HepG2 (cell line): ENCODE results near the gene MYO1G. TPM values are rescaled to one million over a fixed set of nuclear protein-coding genes. Genes with fewer than 3 reads are reported as not detected.
A peak's percentile ranks its signal among the peaks of the same experiment; 100 is the strongest.

Experiments used
- BHLHE40 ChIP-seq: IDR thresholded peaks from 2 replicates; pipeline ENCODE4 v1.6.1; 2011; ENCODE audit warnings: low read length, improper control_type of control experiment
- BRF2 ChIP-seq: sonication (generic); formaldehyde crosslinking; IDR thresholded peaks from 2 replicates; pipeline ENCODE4 v1.8.1; 2022; ENCODE audit warnings: mild to moderate bottlenecking, missing genetic modification reagents
- CEBPB ChIP-seq: IDR thresholded peaks from 2 replicates; pipeline ENCODE4 v1.6.1; 2011; ENCODE audit warnings: low read depth, low read length, improper control_type of control experiment, borderline replicate concordance
- ELF1 ChIP-seq: sonication (generic); formaldehyde crosslinking; IDR thresholded peaks from 2 replicates; pipeline ENCODE4 v1.4.0; 2020; ENCODE audit warnings: missing genetic modification reagents
- FOSL2 ChIP-seq: sonication (generic); formaldehyde crosslinking; IDR thresholded peaks from 2 replicates; pipeline ENCODE4 v1.4.0; 2020; ENCODE audit warnings: missing genetic modification reagents
- HOXA5 ChIP-seq: sonication (generic); formaldehyde crosslinking; IDR thresholded peaks from 2 replicates; pipeline ENCODE4 v1.4.0; 2020; ENCODE audit warnings: missing genetic modification reagents
- KDM2A ChIP-seq: sonication (generic); formaldehyde crosslinking; IDR thresholded peaks from 2 replicates; pipeline ENCODE4 v1.4.0; 2020; ENCODE audit warnings: low read depth, missing genetic modification reagents, borderline replicate concordance
- KLF16 ChIP-seq, 2 experiments: sonication (generic) in 1 of 2; formaldehyde crosslinking in 1 of 2; IDR thresholded peaks; 2 replicates each; pipeline versions ENCODE4 v1.6.1 to v1.8.0; 2016 to 2023; ENCODE audit warnings: missing genetic modification reagents in 2 of 2, missing compliant biosample characterization in 1 of 2
- NR0B2 ChIP-seq: sonication (generic); formaldehyde crosslinking; IDR thresholded peaks from 2 replicates; pipeline ENCODE4 v1.4.0; 2020; ENCODE audit warnings: mild to moderate bottlenecking, missing genetic modification reagents
- RCOR2 ChIP-seq: IDR thresholded peaks from 2 replicates; pipeline ENCODE4 v1.6.1; 2016; ENCODE audit warnings: missing biosample characterization, missing genetic modification reagents
- SETDB1 ChIP-seq: sonication (generic); formaldehyde crosslinking; IDR thresholded peaks from 2 replicates; pipeline ENCODE4 v1.5.1; 2020; ENCODE audit warnings: missing genetic modification reagents, mild to moderate bottlenecking, borderline replicate concordance
- SP5 ChIP-seq: IDR thresholded peaks from 2 replicates; pipeline ENCODE4 v1.6.1; 2016; ENCODE audit warnings: low read depth, borderline replicate concordance
- TEF ChIP-seq: sonication (generic); formaldehyde crosslinking; IDR thresholded peaks from 2 replicates; pipeline ENCODE4 v1.5.0; 2020; ENCODE audit warnings: missing genetic modification reagents
- U2AF2 ChIP-seq: fragments of 200-400 bp; formaldehyde crosslinking; IDR thresholded peaks from 2 replicates; pipeline ENCODE4 v1.6.1; 2017; ENCODE audit warnings: low read depth, mild to moderate bottlenecking, low read length
- ZFP90 ChIP-seq: sonication (generic); formaldehyde crosslinking; IDR thresholded peaks from 2 replicates; pipeline ENCODE4 v1.8.0; 2022; ENCODE audit warnings: missing genetic modification reagents, mild to moderate bottlenecking, inconsistent platforms, borderline replicate concordance
- ZHX2 ChIP-seq, 2 experiments: sonication (generic) in 1 of 2; formaldehyde crosslinking in 1 of 2; IDR thresholded peaks; 2 replicates each; pipeline versions ENCODE4 v1.6.1 to v1.9.0; 2014 to 2022; ENCODE audit warnings: antibody characterized with exemption in 1 of 2, borderline replicate concordance in 1 of 2, inconsistent platforms in 1 of 2, low read depth in 1 of 2, missing genetic modification reagents in 1 of 2
- ZNF225 ChIP-seq: sonication (generic); formaldehyde crosslinking; IDR thresholded peaks from 2 replicates; pipeline ENCODE4 v1.4.0; 2020; ENCODE audit warnings: mild to moderate bottlenecking, missing genetic modification reagents
- ZNF451 ChIP-seq: sonication (generic); formaldehyde crosslinking; IDR thresholded peaks from 2 replicates; pipeline ENCODE4 v1.5.0; 2020; ENCODE audit warnings: mild to moderate bottlenecking, missing genetic modification reagents
- ZNF567 ChIP-seq: sonication (generic); formaldehyde crosslinking; IDR thresholded peaks from 2 replicates; pipeline ENCODE4 v1.8.1; 2023; ENCODE audit warnings: mild to moderate bottlenecking, missing genetic modification reagents, borderline replicate concordance
- ZNF644 ChIP-seq: IDR thresholded peaks from 2 replicates; pipeline ENCODE4 v1.6.1; 2016; ENCODE audit warnings: low read depth
- polyA plus RNA-seq, 8 experiments: library from polyadenylated mRNA; depleted of rRNA in 3 of 8; stranded (reverse) in 7 of 8; unstranded in 1 of 8; fragments of >200 nt; fragmentation: Illumina TruSeq in 4 of 8; extraction: Trizol in 4 of 8; gene quantifications; 2 replicates each; pipeline versions ENCODE4 v1.2.1 to v1.2.3, GENCODE V29; 2011 to 2016; ENCODE audit warnings: low read depth in 4 of 8, missing spikeins in 1 of 8, mixed read lengths in 1 of 8; ENCODE audit not compliant: insufficient read depth in 1 of 8
- total RNA-seq, 5 experiments: library from RNA; depleted of rRNA; stranded (reverse); fragments of >200 nt; fragmentation: Illumina TruSeq; extraction: Trizol; gene quantifications; 2 replicates each; pipeline ENCODE4 v1.2.3, GENCODE V29; 2016; ENCODE audit warnings: low read depth in 1 of 5

The MYO1G gene
- total and polyA plus RNA-seq, 2 of the 13 experiments (the other 11 are each of a cell fraction or from before 2014, with no cell fraction given) = 0.29 to 1.1 TPM

- no peak for TF ChIP-seq ZHX2 (IDR thresholded peaks at IDR 0.05; ENCODE audit: low read depth)
- no peak for TF ChIP-seq ZHX2 (CRISPR knock-in tag; IDR thresholded peaks at IDR 0.05; ENCODE audit: borderline replicate concordance)
- TF ChIP-seq SP5 = no peak
- 0 out of 2 replicates have a peak, but pooled peaks have one; percentile 27 for TF ChIP-seq ZNF644 (CRISPR knock-in tag)
- TF ChIP-seq KDM2A = peak; percentile 64
- no peak for TF ChIP-seq U2AF2
- no peak for TF ChIP-seq FOSL2 (CRISPR knock-in tag)
- peak; percentile 61; the same call in 1 of the 2 replicates for TF ChIP-seq NR0B2 (CRISPR knock-in tag)
- no peak for TF ChIP-seq ZNF567 (CRISPR knock-in tag)
- peak; percentile 57; the same call in 1 of the 2 replicates for TF ChIP-seq ZNF451 (CRISPR knock-in tag)
- TF ChIP-seq ELF1 (CRISPR knock-in tag) = no peak
- TF ChIP-seq RCOR2 (CRISPR knock-in tag) = peak; percentile 47
- TF ChIP-seq HOXA5 (CRISPR knock-in tag) = 0 out of 2 replicates have a peak, but pooled peaks have one; percentile 16
- TF ChIP-seq CEBPB = no peak
- no peak for TF ChIP-seq ZNF225 (CRISPR knock-in tag)
- peak in 1 of 2 experiments; percentile 41; a peak in 1 of 4 replicates for TF ChIP-seq KLF16 (CRISPR knock-in tag; IDR thresholded peaks at IDR 0.05)
- no peak for TF ChIP-seq TEF (CRISPR knock-in tag)
- TF ChIP-seq SETDB1 (CRISPR knock-in tag) = no peak
- TF ChIP-seq ZFP90 (CRISPR knock-in tag) = 0 out of 2 replicates have a peak, but pooled peaks have one; percentile 39
- TF ChIP-seq BHLHE40 = no peak
- TF ChIP-seq BRF2 = no peak
Observed at GRCh38 chr7:44967571-44968446, 11.0 kb downstream of the MYO1G start (continued).
